Peyer's patch (tissue), 4 donors: ENCODE results near the gene IL10.

Source experiments
- POLR2A ChIP-seq, 2 donors: fragments of 450-650 bp; IDR thresholded peaks; one replicate each; pipeline ENCODE4 v1.5.1; 2017; ENCODE audit warnings: antibody characterized with exemption in 2 of 2, mild to moderate bottlenecking in 2 of 2, moderate library complexity in 2 of 2
- TF ChIP-seq, protein P1 (sequence below), 6 experiments: fragments of 450-650 bp in 4 of 6; fragments of 200-600 bp in 2 of 6; sonication (generic) in 1 of 6; IDR thresholded peaks; one replicate each; pipeline ENCODE4 v1.5.1; 2017 to 2019; ENCODE audit warnings: antibody characterized with exemption in 6 of 6, mild to moderate bottlenecking in 3 of 6, moderate library complexity in 1 of 6

DNA sequence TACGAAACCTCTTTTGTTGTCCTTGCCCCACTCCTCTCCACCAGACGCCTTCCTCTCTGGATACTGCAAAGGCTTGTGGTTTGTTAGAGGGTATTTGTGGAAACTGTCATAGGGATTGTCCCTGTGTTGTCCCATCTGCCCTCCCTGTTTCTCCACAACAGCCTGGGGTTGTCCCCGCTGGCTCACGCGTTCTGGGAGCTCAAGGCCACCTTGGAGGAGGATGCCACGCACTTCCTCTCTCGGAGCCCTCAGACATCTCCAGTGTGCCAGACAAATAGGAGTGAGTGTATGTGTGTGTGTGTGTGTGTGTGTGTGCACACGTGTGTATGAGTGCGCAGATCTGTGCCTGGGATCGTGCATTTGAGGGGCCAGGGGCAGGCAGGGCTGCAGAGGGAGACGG lies 39.3 kb downstream of the IL10 start:
- TF ChIP-seq, protein P1, sequence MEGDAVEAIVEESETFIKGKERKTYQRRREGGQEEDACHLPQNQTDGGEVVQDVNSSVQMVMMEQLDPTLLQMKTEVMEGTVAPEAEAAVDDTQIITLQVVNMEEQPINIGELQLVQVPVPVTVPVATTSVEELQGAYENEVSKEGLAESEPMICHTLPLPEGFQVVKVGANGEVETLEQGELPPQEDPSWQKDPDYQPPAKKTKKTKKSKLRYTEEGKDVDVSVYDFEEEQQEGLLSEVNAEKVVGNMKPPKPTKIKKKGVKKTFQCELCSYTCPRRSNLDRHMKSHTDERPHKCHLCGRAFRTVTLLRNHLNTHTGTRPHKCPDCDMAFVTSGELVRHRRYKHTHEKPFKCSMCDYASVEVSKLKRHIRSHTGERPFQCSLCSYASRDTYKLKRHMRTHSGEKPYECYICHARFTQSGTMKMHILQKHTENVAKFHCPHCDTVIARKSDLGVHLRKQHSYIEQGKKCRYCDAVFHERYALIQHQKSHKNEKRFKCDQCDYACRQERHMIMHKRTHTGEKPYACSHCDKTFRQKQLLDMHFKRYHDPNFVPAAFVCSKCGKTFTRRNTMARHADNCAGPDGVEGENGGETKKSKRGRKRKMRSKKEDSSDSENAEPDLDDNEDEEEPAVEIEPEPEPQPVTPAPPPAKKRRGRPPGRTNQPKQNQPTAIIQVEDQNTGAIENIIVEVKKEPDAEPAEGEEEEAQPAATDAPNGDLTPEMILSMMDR (IDR thresholded peaks at IDR 0.05), result no peak
- no peak for TF ChIP-seq POLR2A (IDR thresholded peaks at IDR 0.05)
